UCSD-AML1 (cell line): ENCODE results near the gene ZCCHC2.
A peak's percentile ranks its signal among the peaks of the same experiment; 100 is the strongest.

Experiments used
- DNase-seq: peaks from one replicate; lab custom pipeline; 2025; ENCODE audit not compliant: unreplicated experiment; lab: John Stamatoyannopoulos, UW

Gene ZCCHC2

GRCh38 chr18:62574776-62575175 lies 52.0 kb downstream of the ZCCHC2 start:
- DNase-seq: no peak

- no peak for DNase-seq
These were observed 53.4 kb downstream of the ZCCHC2 start for GRCh38 chr18:62576271-62576670.

- no peak for DNase-seq
These were observed 54.2 kb downstream of the ZCCHC2 start for GRCh38 chr18:62576845-62577512.

GRCh38 chr18:62577765-62578164 lies 54.9 kb downstream of the ZCCHC2 start:
- DNase-seq: no peak

GRCh38 chr18:62578980-62579511 lies 56.2 kb downstream of the ZCCHC2 start:
- no peak for DNase-seq

- no peak for DNase-seq
These were observed 60.6 kb downstream of the ZCCHC2 start for GRCh38 chr18:62583376-62583775.

GRCh38 chr18:62584241-62585120 lies 61.7 kb downstream of the ZCCHC2 start:
- DNase-seq: peak; percentile 79

GRCh38 chr18:62585274-62586150 lies 62.7 kb downstream of the ZCCHC2 start:
- DNase-seq: no peak

- peak; percentile 45 for DNase-seq
These were observed 63.4 kb downstream of the ZCCHC2 start for GRCh38 chr18:62586151-62586774.

GRCh38 chr18:62586781-62587487 lies 64.1 kb downstream of the ZCCHC2 start:
- DNase-seq: no peak

GRCh38 chr18:62587689-62588088 lies 64.9 kb downstream of the ZCCHC2 start:
- no peak for DNase-seq

- no peak for DNase-seq
These were observed 65.4 kb downstream of the ZCCHC2 start for GRCh38 chr18:62588217-62588616.

- no peak for DNase-seq
These were observed 68.2 kb downstream of the ZCCHC2 start for GRCh38 chr18:62590799-62591590.

- DNase-seq: no peak
These were observed 73.5 kb downstream of the ZCCHC2 start for GRCh38 chr18:62596145-62597005.

GRCh38 chr18:62601871-62602270 lies 79.0 kb downstream of the ZCCHC2 start:
- DNase-seq: no peak

- no peak for DNase-seq
These were observed 79.9 kb downstream of the ZCCHC2 start for GRCh38 chr18:62602706-62603105.

GRCh38 chr18:62603211-62603610 lies 80.4 kb downstream of the ZCCHC2 start:
- no peak for DNase-seq

GRCh38 chr18:62603979-62604378 lies 81.2 kb downstream of the ZCCHC2 start:
- no peak for DNase-seq
